SU-DHL-6 (cell line): ENCODE data around the gene NID1.

Experiments used
- CTCF ChIP-seq: fragments of 200-600 bp; sonication (generic); IDR thresholded peaks from one replicate; pipeline ENCODE4 v1.5.1; 2017; ENCODE audit warnings: antibody characterized with exemption, mild to moderate bottlenecking, low read length, moderate library complexity; ENCODE audit not compliant: insufficient read depth, poor library complexity, severe bottlenecking
- EZH2phosphoT487 ChIP-seq: fragments of 200-600 bp; sonication (generic), shearing (Covaris generic); conservative IDR thresholded peaks from 2 replicates; pipeline ENCODE4 v1.6.1; 2018; ENCODE audit warnings: mild to moderate bottlenecking, antibody characterized with exemption, low read length, moderate library complexity, mixed read lengths

DNA sequence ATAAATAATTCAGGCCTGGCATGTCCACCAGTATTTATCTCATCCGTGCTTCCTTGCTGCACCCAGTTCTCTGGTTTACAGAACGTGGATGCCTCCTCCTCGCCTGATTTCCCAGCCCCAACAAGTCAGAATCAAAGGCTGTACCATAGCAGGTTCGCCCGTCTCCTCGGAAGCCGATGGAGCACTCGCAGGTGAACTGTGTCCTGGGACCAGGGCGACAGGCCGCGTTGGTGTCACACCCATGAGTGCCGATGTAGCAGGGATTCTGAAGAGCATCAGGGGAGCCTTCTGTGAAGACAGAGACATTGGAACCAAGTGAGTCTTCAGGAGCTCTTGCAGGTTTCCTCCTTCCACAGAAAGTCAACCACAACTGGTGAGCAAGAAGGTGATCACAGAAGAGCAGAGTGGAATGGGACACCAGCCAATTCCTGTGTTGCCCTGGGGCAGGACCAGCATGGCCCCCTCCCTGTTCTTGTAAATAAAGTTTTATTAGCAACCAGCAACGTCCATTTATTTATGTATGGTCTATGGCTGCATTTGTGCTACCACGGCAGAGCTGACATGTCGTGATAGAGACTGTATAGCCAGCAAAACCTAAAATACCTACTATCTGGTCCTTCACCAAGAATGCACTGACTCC is 40.8 kb downstream of the NID1 start:
- TF ChIP-seq CTCF: no peak
- no peak for TF ChIP-seq EZH2phosphoT487
